ENCODE measurements around the gene ANKRD12. TPM values are rescaled to one million over a fixed set of nuclear protein-coding genes. Genes with fewer than 3 reads are reported as not detected.

Gene ANKRD12
- total RNA-seq, 2 experiments from 2014 or later, result 65.9 to 66.5 TPM

GRCh38 chr18:9102508-9103375, 33.8 kb upstream of the ANKRD12 start, which contains the start of gene NDUFV2:
Gene NDUFV2 (plus strand): TSS chr18:9102699. CDS start chr18:9102744, 45 bp downstream.
- peaks cover 43% of the 10 kb centered on the region for H4K20me1 ChIP-seq (ENCODE audit: insufficient read depth, low read length)
- H3K9me2 ChIP-seq (ENCODE audit: insufficient read depth, low read length), result no peaks in the 10 kb centered on the region
- intact Hi-C loops (cut with micrococcal nuclease; ENCODE audit: unreplicated experiment), result loop anchor here (1.0 kb wide), 2 partner anchors 29 to 34 kb away; partner anchors contain the start of gene ANKRD12
- peaks cover 41% of the 10 kb centered on the region for H3K36me3 ChIP-seq (ENCODE audit: insufficient read depth, low read length)
- peak within 1 kb of the TSS; percentile 80 for H2AFZ ChIP-seq (ENCODE audit: low read length)
- POLR2A ChIA-PET, result interaction anchor here (0.6 to 6.6 kb wide), 10 partner anchors 8 to 41 kb away, joined by 3 to 49 read pairs (median 4); partner anchors contain the start of gene ANKRD12
- BruUV-seq (replicated peaks), result no TSS peak
- H3K4me1 ChIP-seq (ENCODE audit: insufficient read depth, low read length, poor library complexity, severe bottlenecking), result peaks cover 41% of the 10 kb centered on the region
- peaks cover 61% of the 10 kb centered on the region for H3K79me2 ChIP-seq (ENCODE audit: insufficient read depth, low read depth, low read length)
- CTCF ChIA-PET (ENCODE audit: unreplicated experiment), result interaction anchor here (1.0 to 1.6 kb wide), 2 partner anchors 11 to 34 kb away, joined by 3 to 5 read pairs; partner anchors contain the start of gene ANKRD12
- no peaks in the 10 kb centered on the region for H3K9me3 ChIP-seq (ENCODE audit: low read length)
- H3K4me3 ChIP-seq (ENCODE audit: low read depth, low read length, poor library complexity, severe bottlenecking), result peak within 1 kb of the TSS; percentile 93
- peak within 1 kb of the TSS; percentile 96 for H3K4me2 ChIP-seq (ENCODE audit: low read length)
- peak; percentile 97 for DNase-seq (ENCODE audit: low spot score)
- H3K27ac ChIP-seq (ENCODE audit: low read depth, low read length, poor library complexity, severe bottlenecking), result peak within 1 kb of the TSS; percentile 75
- TF ChIP-seq CTCF (conservative IDR thresholded peaks at IDR 0.05; ENCODE audit: low read length) (no peak), EZH2phosphoT487 (IDR thresholded peaks at IDR 0.05; ENCODE audit: borderline replicate concordance, low read depth, low read length) (no peak)

DNA sequence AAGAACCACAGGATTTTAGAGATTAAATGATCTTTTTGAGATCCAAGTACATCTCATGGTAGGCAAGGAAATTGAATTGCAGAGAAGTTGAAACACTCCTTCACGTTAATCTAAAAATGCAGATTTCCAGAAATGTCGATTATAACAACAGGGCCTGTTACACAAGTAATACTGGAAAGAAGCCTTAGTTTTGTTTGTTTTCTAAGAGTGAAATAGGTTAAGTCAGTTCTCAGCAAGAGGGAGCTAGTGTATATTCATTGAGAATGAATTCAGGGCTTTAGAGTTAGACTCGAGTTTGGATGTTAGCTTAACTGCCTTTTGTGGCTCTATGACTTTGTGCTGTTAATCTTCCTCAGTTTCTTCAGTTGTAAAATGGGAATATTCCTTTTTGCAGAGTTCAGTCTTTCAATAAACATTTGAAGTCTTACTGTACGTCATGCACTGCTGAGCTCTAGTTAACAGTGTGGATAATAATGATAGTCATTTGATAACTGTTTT, 33.2 kb upstream of the ANKRD12 start:
- Histone ChIP-seq H4K20me1 (ENCODE audit: insufficient read depth, low read length) (peaks cover 48% of the 10 kb centered on the region), H3K9me2 (ENCODE audit: insufficient read depth, low read length) (no peaks in the 10 kb centered on the region), H3K4me3 (ENCODE audit: low read depth, low read length, poor library complexity, severe bottlenecking) (peak overlapping the region; percentile 93), H3K4me1 (ENCODE audit: insufficient read depth, low read length, poor library complexity, severe bottlenecking) (peaks cover 44% of the 10 kb centered on the region), H2AFZ (ENCODE audit: low read length) (no peak overlapping the region), H3K4me2 (ENCODE audit: low read length) (peak overlapping the region; percentile 96), H3K79me2 (ENCODE audit: insufficient read depth, low read depth, low read length) (peaks cover 68% of the 10 kb centered on the region), H3K36me3 (ENCODE audit: insufficient read depth, low read length) (peaks cover 47% of the 10 kb centered on the region), H3K9me3 (ENCODE audit: low read length) (no peaks in the 10 kb centered on the region), H3K27ac (ENCODE audit: low read depth, low read length, poor library complexity, severe bottlenecking) (peak overlapping the region; percentile 68)
- no TSS peak for BruUV-seq (replicated peaks)
- peak; percentile 45 for DNase-seq (ENCODE audit: low spot score)
- peak; percentile 62 for TF ChIP-seq CTCF (conservative IDR thresholded peaks at IDR 0.05; ENCODE audit: low read length)
- TF ChIP-seq EZH2phosphoT487 (IDR thresholded peaks at IDR 0.05; ENCODE audit: borderline replicate concordance, low read depth, low read length), result no peak
- ChIA-PET POLR2A (interaction anchor here (0.6 to 6.6 kb wide), 7 partner anchors 10 to 40 kb away, joined by 3 to 49 read pairs (median 4); partner anchors contain the start of gene ANKRD12), CTCF (ENCODE audit: unreplicated experiment) (interaction anchor here (0.9 to 1.6 kb wide), 2 partner anchors 10 to 39 kb away, joined by 3 read pairs; no protein-coding TSS in a partner anchor)
- intact Hi-C loops (cut with micrococcal nuclease; ENCODE audit: unreplicated experiment), result no loop called here
